K562 (cell line): Measurements from ENCODE around the gene BHLHE23. TPM values are rescaled to one million over a fixed set of nuclear protein-coding genes. Genes with fewer than 3 reads are reported as not detected.
A peak's percentile ranks its signal among the peaks of the same experiment; 100 is the strongest.

Experiments
- CREB3 ChIP-seq: fragments of 450-650 bp; conservative IDR thresholded peaks from 2 replicates; pipeline ENCODE4 v1.6.1; 2016; ENCODE audit warnings: missing genetic modification characterization, low read depth, mild to moderate bottlenecking, missing compliant biosample characterization, moderate library complexity
- CTCF ChIP-seq, 3 experiments: IDR thresholded peaks in 2 of 3; conservative IDR thresholded peaks in 1 of 3; 2 replicates each; pipeline ENCODE4 v1.5.1; 2011 to 2012; ENCODE audit warnings: low read length in 3 of 3, mild to moderate bottlenecking in 3 of 3, control low read depth in 2 of 3, improper control_type of control experiment in 1 of 3, inconsistent platforms in 1 of 3, low read depth in 1 of 3, mixed read lengths in 1 of 3, moderate library complexity in 1 of 3; ENCODE audit not compliant: insufficient read depth in 2 of 3
- ETV5 ChIP-seq: sonication (generic); formaldehyde crosslinking; IDR thresholded peaks from 2 replicates; pipeline ENCODE4 v1.4.0; 2020; ENCODE audit warnings: low read depth, mild to moderate bottlenecking, missing genetic modification reagents
- FOXA3 ChIP-seq, 2 experiments: fragments of 450-650 bp in 1 of 2; sonication (generic) in 1 of 2; formaldehyde crosslinking; IDR thresholded peaks in 1 of 2; conservative IDR thresholded peaks in 1 of 2; 2 replicates each; pipeline versions ENCODE4 v1.4.0 to v1.8.0; 2020 to 2022; ENCODE audit warnings: mild to moderate bottlenecking in 2 of 2, missing genetic modification reagents in 1 of 2
- FOXK1 ChIP-seq: sonication (generic); formaldehyde crosslinking; IDR thresholded peaks from 2 replicates; pipeline ENCODE4 v1.8.0; 2022; ENCODE audit warnings: missing genetic modification reagents, mild to moderate bottlenecking, borderline replicate concordance
- MAZ ChIP-seq, 2 experiments: fragments of 450-650 bp in 1 of 2; sonication (generic) in 1 of 2; formaldehyde crosslinking; IDR thresholded peaks in 1 of 2; conservative IDR thresholded peaks in 1 of 2; 2 replicates each; pipeline versions ENCODE4 v1.4.0 to v1.5.0; 2020; ENCODE audit warnings: mild to moderate bottlenecking in 1 of 2, missing genetic modification reagents in 1 of 2
- MEF2A ChIP-seq: IDR thresholded peaks from 2 replicates; pipeline ENCODE4 v1.6.1; 2011; ENCODE audit warnings: low read depth, mild to moderate bottlenecking, low read length, moderate library complexity; ENCODE audit not compliant: control insufficient read depth
- POLR2A ChIP-seq: fragments of 450-650 bp; conservative IDR thresholded peaks from 2 replicates; pipeline ENCODE4 v1.6.1; 2016
- SREBF2 ChIP-seq: sonication (generic); formaldehyde crosslinking; IDR thresholded peaks from 2 replicates; pipeline ENCODE4 v1.4.0; 2020; ENCODE audit warnings: mild to moderate bottlenecking, missing genetic modification reagents
- UBTF ChIP-seq, 2 experiments: IDR thresholded peaks; 2 replicates each; pipeline ENCODE4 v1.6.1; 2012; ENCODE audit warnings: improper control_type of control experiment in 2 of 2, low read depth in 2 of 2, low read length in 2 of 2, borderline replicate concordance in 1 of 2
- ZBTB12 ChIP-seq: fragments of 250-450 bp; sonication (Bioruptor Pico); IDR thresholded peaks from 2 replicates; pipeline ENCODE4 v1.4.0; 2020
- ZNF445 ChIP-seq: fragments of 250-450 bp; sonication (Bioruptor Pico); IDR thresholded peaks from 2 replicates; pipeline ENCODE4 v1.4.0; 2020; ENCODE audit warnings: low read depth, mild to moderate bottlenecking, moderate library complexity
- ZNF449 ChIP-seq: fragments of 250-450 bp; sonication (Bioruptor Pico); IDR thresholded peaks from 2 replicates; pipeline ENCODE4 v1.8.0; 2022; ENCODE audit warnings: moderate library complexity, mild to moderate bottlenecking, inconsistent platforms
- ZNF76 ChIP-seq: fragments of 250-450 bp; sonication (Bioruptor Pico); IDR thresholded peaks from 2 replicates; pipeline ENCODE4 v1.4.0; 2020; ENCODE audit warnings: mild to moderate bottlenecking, moderate library complexity, borderline replicate concordance
- ZNF785 ChIP-seq: fragments of 250-450 bp; sonication (Bioruptor Pico); IDR thresholded peaks from 2 replicates; pipeline ENCODE4 v1.4.0; 2020; ENCODE audit warnings: mild to moderate bottlenecking
- polyA plus RNA-seq, 8 experiments: library from polyadenylated mRNA; depleted of rRNA in 4 of 8; stranded (reverse) in 5 of 8; unstranded in 3 of 8; fragments of >200 nt; fragmentation: Nextera tagmentation in 2 of 8; fragmentation: Illumina TruSeq in 1 of 8; extraction: Ambion mirVana in 2 of 8; extraction: Trizol in 1 of 8; gene quantifications; 2 replicates each; pipeline versions ENCODE4 v1.2.1 to v1.2.3, GENCODE V29; 2011 to 2014; ENCODE audit warnings: inconsistent platforms in 1 of 8, missing spikeins in 1 of 8
- total RNA-seq, 7 experiments: library from RNA; depleted of rRNA in 6 of 7; stranded (reverse); fragments of >200 nt in 6 of 7; fragmentation: Illumina TruSeq in 2 of 7; extraction: Trizol in 2 of 7; gene quantifications; 2 replicates each; pipeline versions ENCODE4 v1.2.1 to v1.2.3, GENCODE V29; 2011 to 2021; ENCODE audit warnings: low replicate concordance in 1 of 7

Gene BHLHE23
- total and polyA plus RNA-seq, 9 of the 15 experiments (the other 6 are each of a cell fraction or from before 2014, with no cell fraction given), result not detected

- TF ChIP-seq ZNF449 (CRISPR knock-in tag), result no peak
- TF ChIP-seq FOXK1, result no peak
- no peak for TF ChIP-seq MEF2A
- TF ChIP-seq FOXA3 (CRISPR knock-in tag; conservative IDR thresholded peaks at IDR 0.05 in 1 of 2, IDR thresholded peaks at IDR 0.05 in 1 of 2), result no peak
- TF ChIP-seq UBTF (IDR thresholded peaks at IDR 0.05; ENCODE audit: borderline replicate concordance in 1 of 2, low read depth in 2 of 2, low read length in 2 of 2), result 0 out of 4 replicates have a peak, but pooled peaks of 1 of the 2 experiments have one; percentile 55
- no peak for TF ChIP-seq CREB3 (tag)
- no peak for TF ChIP-seq SREBF2
- no peak for TF ChIP-seq ZNF445 (CRISPR knock-in tag)
- no peak for TF ChIP-seq POLR2A
- TF ChIP-seq ZNF76 (CRISPR knock-in tag), result no peak
- no peak for TF ChIP-seq ETV5 (CRISPR knock-in tag)
- TF ChIP-seq ZNF785 (CRISPR knock-in tag), result no peak
- peak in 1 of 2 experiments; percentile 61; a peak in 1 of 4 replicates for TF ChIP-seq MAZ (CRISPR knock-in tag; conservative IDR thresholded peaks at IDR 0.05 in 1 of 2, IDR thresholded peaks at IDR 0.05 in 1 of 2)
- peak; percentile 93 to 95 (median 94) for TF ChIP-seq CTCF (IDR thresholded peaks at IDR 0.05 in 2 of 3, conservative IDR thresholded peaks at IDR 0.05 in 1 of 3; ENCODE audit: insufficient read depth in 2 of 3, low read depth in 1 of 3, low read length in 3 of 3)
- TF ChIP-seq ZBTB12 (CRISPR knock-in tag), result no peak
Measured at GRCh38 chr20:62971950-62972844, 34.6 kb downstream of the BHLHE23 start (continued).
